Measurements from ENCODE around the gene RASA3.

DNA sequence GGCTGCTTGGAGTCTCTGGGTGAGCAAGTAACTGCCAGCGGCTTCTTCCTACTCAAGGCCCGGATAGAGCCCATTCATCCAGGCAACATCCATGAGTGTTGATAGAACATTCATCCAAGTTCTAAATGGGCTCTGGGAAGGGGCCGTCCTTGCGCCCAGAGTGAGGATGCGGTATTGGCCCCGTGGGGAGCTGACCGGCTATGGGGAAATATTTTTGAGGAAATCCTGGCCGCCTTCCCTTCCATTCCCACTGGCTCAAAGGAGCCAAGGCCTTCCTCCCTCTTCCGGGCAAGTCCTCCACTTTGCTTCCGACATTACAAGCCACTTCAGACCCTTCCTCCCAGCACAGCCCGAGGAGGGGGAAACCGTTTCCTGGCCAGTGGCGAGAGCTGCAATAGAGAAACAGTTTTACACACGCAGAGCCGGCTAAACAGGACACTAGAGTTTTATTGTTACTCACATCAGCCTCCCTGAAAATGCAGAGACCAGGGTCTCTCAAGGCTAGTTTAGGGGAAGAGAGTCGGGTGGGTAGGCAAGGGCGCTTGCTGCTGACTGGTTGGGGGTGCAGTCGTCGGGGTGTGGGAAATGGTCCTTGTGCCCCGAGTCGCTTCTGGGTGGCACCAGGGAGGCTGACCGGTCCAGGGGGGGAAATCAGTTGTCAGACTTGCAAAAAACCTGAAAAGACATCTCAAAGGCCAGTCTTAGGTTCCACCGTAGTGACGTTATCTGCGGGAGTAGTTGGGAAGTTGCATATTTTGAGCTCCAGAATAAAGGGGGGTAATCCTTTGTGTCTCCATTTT is 196.1 kb downstream of the RASA3 start:
- TF ChIP-seq, protein P1, sequence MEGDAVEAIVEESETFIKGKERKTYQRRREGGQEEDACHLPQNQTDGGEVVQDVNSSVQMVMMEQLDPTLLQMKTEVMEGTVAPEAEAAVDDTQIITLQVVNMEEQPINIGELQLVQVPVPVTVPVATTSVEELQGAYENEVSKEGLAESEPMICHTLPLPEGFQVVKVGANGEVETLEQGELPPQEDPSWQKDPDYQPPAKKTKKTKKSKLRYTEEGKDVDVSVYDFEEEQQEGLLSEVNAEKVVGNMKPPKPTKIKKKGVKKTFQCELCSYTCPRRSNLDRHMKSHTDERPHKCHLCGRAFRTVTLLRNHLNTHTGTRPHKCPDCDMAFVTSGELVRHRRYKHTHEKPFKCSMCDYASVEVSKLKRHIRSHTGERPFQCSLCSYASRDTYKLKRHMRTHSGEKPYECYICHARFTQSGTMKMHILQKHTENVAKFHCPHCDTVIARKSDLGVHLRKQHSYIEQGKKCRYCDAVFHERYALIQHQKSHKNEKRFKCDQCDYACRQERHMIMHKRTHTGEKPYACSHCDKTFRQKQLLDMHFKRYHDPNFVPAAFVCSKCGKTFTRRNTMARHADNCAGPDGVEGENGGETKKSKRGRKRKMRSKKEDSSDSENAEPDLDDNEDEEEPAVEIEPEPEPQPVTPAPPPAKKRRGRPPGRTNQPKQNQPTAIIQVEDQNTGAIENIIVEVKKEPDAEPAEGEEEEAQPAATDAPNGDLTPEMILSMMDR (IDR thresholded peaks at IDR 0.05; ENCODE audit: insufficient read depth, low read depth, low read length), result no peak
- TF ChIP-seq EZH2 (IDR thresholded peaks at IDR 0.05; ENCODE audit: insufficient read depth, low read length), result no peak

Data from astrocyte (in vitro differentiated cells and primary cell).